ENCODE measurements around the gene NGF. TPM values are rescaled to one million over a fixed set of nuclear protein-coding genes. Genes with fewer than 3 reads are reported as not detected.

The NGF gene
- total RNA-seq, 4 donors from 2014 or later: 2.9 to 7.5 (median 3.8) TPM

DNA sequence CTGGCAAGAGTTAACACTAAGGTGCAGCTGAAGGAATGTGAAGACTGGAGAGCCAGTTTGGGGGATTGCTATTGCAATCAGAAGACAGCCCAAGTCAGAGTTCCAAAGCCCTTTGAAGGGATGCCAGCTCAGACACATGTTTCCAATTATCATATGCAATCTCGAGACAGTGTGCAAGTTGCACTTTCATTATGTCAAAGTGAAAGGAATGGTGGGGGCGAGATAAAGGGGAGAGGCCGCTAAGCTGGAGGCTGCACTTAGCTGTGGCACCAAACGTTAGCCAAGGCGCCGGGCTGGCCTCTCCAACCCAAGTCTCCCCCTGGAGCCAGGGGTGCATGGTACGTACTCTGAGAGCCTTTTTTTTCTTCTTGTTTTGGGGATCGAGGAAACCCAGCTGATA lies 58.0 kb downstream of the NGF start:
- 71% methylated on average over 8 of the region's 8 CpGs for WGBS
- Histone ChIP-seq H3K9me3 (peaks cover 0 to 16% (median 7%) of the 10 kb centered on the region in 4 donors), H3K36me3 (no peaks in the 10 kb centered on the region), H3K27me3 (no peaks in the 10 kb centered on the region), H3K4me3 (no peak overlapping the region), H3K27ac (replicated peaks in 1 of 4) (no peak overlapping the region), H3K4me1 (peaks cover 3 to 24% (median 21%) of the 10 kb centered on the region in 4 donors)
- intact Hi-C loops (cut with DNase I): no loop called here
- TF ChIP-seq, protein P1, sequence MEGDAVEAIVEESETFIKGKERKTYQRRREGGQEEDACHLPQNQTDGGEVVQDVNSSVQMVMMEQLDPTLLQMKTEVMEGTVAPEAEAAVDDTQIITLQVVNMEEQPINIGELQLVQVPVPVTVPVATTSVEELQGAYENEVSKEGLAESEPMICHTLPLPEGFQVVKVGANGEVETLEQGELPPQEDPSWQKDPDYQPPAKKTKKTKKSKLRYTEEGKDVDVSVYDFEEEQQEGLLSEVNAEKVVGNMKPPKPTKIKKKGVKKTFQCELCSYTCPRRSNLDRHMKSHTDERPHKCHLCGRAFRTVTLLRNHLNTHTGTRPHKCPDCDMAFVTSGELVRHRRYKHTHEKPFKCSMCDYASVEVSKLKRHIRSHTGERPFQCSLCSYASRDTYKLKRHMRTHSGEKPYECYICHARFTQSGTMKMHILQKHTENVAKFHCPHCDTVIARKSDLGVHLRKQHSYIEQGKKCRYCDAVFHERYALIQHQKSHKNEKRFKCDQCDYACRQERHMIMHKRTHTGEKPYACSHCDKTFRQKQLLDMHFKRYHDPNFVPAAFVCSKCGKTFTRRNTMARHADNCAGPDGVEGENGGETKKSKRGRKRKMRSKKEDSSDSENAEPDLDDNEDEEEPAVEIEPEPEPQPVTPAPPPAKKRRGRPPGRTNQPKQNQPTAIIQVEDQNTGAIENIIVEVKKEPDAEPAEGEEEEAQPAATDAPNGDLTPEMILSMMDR (IDR thresholded peaks at IDR 0.05): no peak
- TF ChIP-seq POLR2AphosphoS5 (IDR thresholded peaks at IDR 0.05) (peak in 1 of 2 donors; percentile 26), POLR2A (IDR thresholded peaks at IDR 0.05; ENCODE audit: low read depth) (no peak), EP300 (IDR thresholded peaks at IDR 0.05) (no peak)
- DNase-seq (ENCODE audit: extremely low spot score): no peak

DNA sequence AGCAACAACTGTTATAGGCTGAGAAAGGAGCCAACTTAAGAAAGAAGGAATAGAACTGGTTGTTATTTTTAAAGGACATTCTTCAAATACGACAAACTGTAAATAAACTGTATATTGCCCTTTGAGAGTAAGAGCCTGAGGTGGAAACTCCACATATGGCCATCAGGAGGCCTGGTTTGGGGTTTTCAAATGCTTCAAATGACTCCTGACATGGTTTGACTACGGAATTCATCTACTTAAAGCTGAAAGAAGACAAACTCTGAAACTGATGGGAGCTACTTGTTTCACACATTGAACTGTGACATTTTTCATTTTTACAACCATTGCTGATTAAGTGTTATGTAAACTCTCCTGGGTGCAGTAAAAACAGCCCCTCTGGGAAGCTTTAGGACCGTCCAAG lies 59.8 kb downstream of the NGF start:
- no peak overlapping the region for H3K27ac ChIP-seq (replicated peaks in 1 of 4)

DNA sequence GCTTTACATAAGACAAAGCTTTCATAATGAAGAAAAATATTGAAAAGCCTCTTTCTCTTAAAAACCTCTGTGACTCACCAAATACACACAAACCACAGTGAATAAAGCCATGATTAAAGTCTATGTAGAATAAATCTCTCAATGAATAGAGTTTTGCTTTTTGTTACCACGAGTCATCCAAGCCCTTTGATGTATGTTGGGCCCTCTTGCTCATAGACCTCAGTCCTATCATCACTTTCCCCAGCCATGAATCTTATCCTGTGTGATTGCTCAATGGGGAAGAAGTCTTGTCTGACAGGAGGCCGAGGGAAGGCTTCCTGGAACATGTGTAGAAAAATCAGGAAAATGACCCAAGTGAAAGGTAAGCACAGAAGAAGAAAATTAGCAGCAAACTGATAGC lies 60.8 kb downstream of the NGF start:
- TF ChIP-seq, protein P1 (IDR thresholded peaks at IDR 0.05): no peak
- TF ChIP-seq POLR2AphosphoS5 (IDR thresholded peaks at IDR 0.05) (no peak), POLR2A (IDR thresholded peaks at IDR 0.05; ENCODE audit: low read depth) (no peak), EP300 (IDR thresholded peaks at IDR 0.05) (no peak)
- Histone ChIP-seq H3K9me3 (peaks cover 0 to 16% (median 7%) of the 10 kb centered on the region in 4 donors), H3K4me1 (peaks cover 0 to 5% (median 1%) of the 10 kb centered on the region in 4 donors), H3K36me3 (no peaks in the 10 kb centered on the region), H3K4me3 (no peak overlapping the region), H3K27ac (replicated peaks in 1 of 4) (no peak overlapping the region), H3K27me3 (no peaks in the 10 kb centered on the region)
- 79% methylated on average over 2 of the region's 2 CpGs for WGBS
- intact Hi-C loops (cut with DNase I): no loop called here
- DNase-seq (ENCODE audit: extremely low spot score): no peak

More for the DNA sequence above, 59.8 kb downstream of the NGF start:
- Histone ChIP-seq H3K9me3 (peaks cover 0 to 16% (median 7%) of the 10 kb centered on the region in 4 donors), H3K36me3 (no peaks in the 10 kb centered on the region), H3K4me1 (peaks cover under 1 to 7% (median 4%) of the 10 kb centered on the region in 4 donors), H3K4me3 (no peak overlapping the region), H3K27me3 (no peaks in the 10 kb centered on the region)
- WGBS: 84% methylated on average over 3 of the region's 3 CpGs
- DNase-seq (ENCODE audit: extremely low spot score): no peak
- TF ChIP-seq POLR2AphosphoS5 (IDR thresholded peaks at IDR 0.05) (no peak), POLR2A (IDR thresholded peaks at IDR 0.05; ENCODE audit: low read depth) (no peak), EP300 (IDR thresholded peaks at IDR 0.05) (no peak)
- intact Hi-C loops (cut with DNase I): no loop called here

DNA sequence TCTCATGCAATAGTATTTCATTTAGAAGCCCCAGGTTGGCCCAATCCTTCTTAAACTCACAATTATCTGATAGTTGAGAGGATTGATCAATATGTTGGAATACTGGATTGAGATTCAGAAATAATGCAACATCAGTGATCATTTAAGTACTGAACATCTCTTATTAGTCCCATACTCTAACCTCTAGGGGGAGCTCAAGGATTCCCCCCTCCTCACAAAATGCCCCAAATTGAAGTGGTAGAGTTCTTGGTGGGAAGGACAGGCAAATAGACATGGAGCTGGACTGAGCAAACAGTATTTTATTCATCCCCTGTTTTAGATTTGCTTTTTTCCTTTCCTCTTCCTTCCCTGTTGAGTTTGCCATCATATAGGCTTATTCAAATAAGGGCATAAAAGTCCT lies 62.8 kb downstream of the NGF start:
- intact Hi-C loops (cut with DNase I): no loop called here

DNA sequence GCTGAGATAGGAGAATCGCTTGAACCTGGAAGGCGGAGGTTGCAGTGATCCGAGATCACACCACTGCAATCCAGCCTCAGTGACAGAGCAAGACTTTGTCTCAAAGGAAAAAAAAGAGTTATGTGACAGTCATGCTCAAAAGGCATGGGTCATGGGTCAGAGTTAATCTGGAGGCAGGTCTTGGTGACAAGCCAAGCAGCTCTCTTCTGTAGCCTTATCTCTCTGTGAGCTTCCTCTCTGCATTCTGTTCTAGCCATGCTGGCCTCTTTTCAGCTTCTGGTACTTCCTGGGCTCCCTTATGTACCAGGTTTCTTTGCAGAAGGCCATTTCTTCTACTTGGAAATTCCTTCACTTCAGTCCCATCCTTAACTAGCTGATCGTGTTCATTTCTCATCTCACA lies 63.6 kb downstream of the NGF start:
- intact Hi-C loops (cut with DNase I): no loop called here
- TF ChIP-seq, protein P1 (IDR thresholded peaks at IDR 0.05): no peak
- TF ChIP-seq EP300 (IDR thresholded peaks at IDR 0.05) (no peak), POLR2AphosphoS5 (IDR thresholded peaks at IDR 0.05) (no peak), POLR2A (IDR thresholded peaks at IDR 0.05; ENCODE audit: low read depth) (no peak)
- Histone ChIP-seq H3K4me3 (no peak overlapping the region), H3K27me3 (no peaks in the 10 kb centered on the region), H3K4me1 (no peaks in the 10 kb centered on the region), H3K36me3 (no peaks in the 10 kb centered on the region), H3K9me3 (peaks cover 0 to 16% (median 7%) of the 10 kb centered on the region in 4 donors), H3K27ac (replicated peaks in 1 of 4) (no peak overlapping the region)
- WGBS: 91% methylated on average over 4 of the region's 4 CpGs
- no peak for DNase-seq (ENCODE audit: extremely low spot score)

More for the DNA sequence above, 62.8 kb downstream of the NGF start:
- no peaks in the 10 kb centered on the region for H3K27me3 ChIP-seq
- TF ChIP-seq POLR2A (IDR thresholded peaks at IDR 0.05; ENCODE audit: low read depth) (no peak), POLR2AphosphoS5 (IDR thresholded peaks at IDR 0.05) (no peak), EP300 (IDR thresholded peaks at IDR 0.05) (no peak)
- TF ChIP-seq, protein P1 (IDR thresholded peaks at IDR 0.05): no peak
- no peak for DNase-seq (ENCODE audit: extremely low spot score)
- H3K4me1 ChIP-seq: no peaks in the 10 kb centered on the region
- peaks cover 0 to 16% (median 7%) of the 10 kb centered on the region in 4 donors for H3K9me3 ChIP-seq
- no peak overlapping the region for H3K27ac ChIP-seq (replicated peaks in 1 of 4)
- no peaks in the 10 kb centered on the region for H3K36me3 ChIP-seq
- no peak overlapping the region for H3K4me3 ChIP-seq
